Caco-2 (cell line): ENCODE results near the gene TTLL4. TPM values are rescaled to one million over a fixed set of nuclear protein-coding genes. Genes with fewer than 3 reads are reported as not detected.

Experiments used
- BruUV-seq: library from RNA; stranded (reverse); fragments of 400-500 nt; replicated peaks from 2 replicates; lab custom pipeline; 2021; lab: Mats Ljungman, UMichigan
- CTCF ChIA-PET: fragments of 300-600 bp; sonication (Branson Sonifier 250); formaldehyde crosslinking; loops from one replicate; lab custom pipeline; 2022; ENCODE audit warnings: antibody characterized with exemption; lab: Charles Lee
- POLR2A ChIA-PET: fragments of 300-600 bp; sonication (Branson Sonifier 250); formaldehyde crosslinking; loops from one replicate; lab custom pipeline; 2022; ENCODE audit warnings: antibody characterized with exemption; lab: Charles Lee
- DNase-seq, 2 experiments: peaks; one replicate each; pipeline versions ENCODE4 v3.0.0 to v3.0.0-alpha.2; 2020 to 2022
- H3K27me3 ChIP-seq: replicated peaks from 2 replicates; pipeline ENCODE4 v1.6.0; 2011; ENCODE audit warnings: low read length; ENCODE audit not compliant: control insufficient read depth, insufficient read depth
- H3K36me3 ChIP-seq: 2 replicates; pipeline ENCODE4 v1.5.1; 2011; ENCODE audit warnings: low read length; ENCODE audit not compliant: control insufficient read depth, insufficient read depth
- H3K4me1 ChIP-seq: fragments of 250-450 bp; sonication (Bioruptor Pico); 2 replicates; pipeline ENCODE4 v1.5.1; 2020; ENCODE audit warnings: mild to moderate bottlenecking
- H3K4me3 ChIP-seq: 2 replicates; pipeline ENCODE4 v1.5.1; 2011; ENCODE audit warnings: low read depth, mild to moderate bottlenecking, control low read depth, low read length
- H3K9me3 ChIP-seq: fragments of 250-450 bp; sonication (Bioruptor Pico); 2 replicates; pipeline ENCODE4 v1.5.1; 2020; ENCODE audit warnings: mild to moderate bottlenecking, moderate library complexity
- H3K27ac Mint-ChIP-seq: one replicate; pipeline ENCODE4 v1.8.0; 2022; ENCODE audit warnings: mixed read lengths; ENCODE audit not compliant: unreplicated experiment
- H3K27me3 Mint-ChIP-seq: one replicate; pipeline ENCODE4 v1.8.0; 2022; ENCODE audit warnings: mixed read lengths; ENCODE audit not compliant: insufficient read depth, unreplicated experiment
- H3K36me3 Mint-ChIP-seq: one replicate; pipeline ENCODE4 v1.8.0; 2022; ENCODE audit warnings: mild to moderate bottlenecking, mixed read lengths; ENCODE audit not compliant: insufficient read depth, unreplicated experiment
- H3K4me1 Mint-ChIP-seq: one replicate; pipeline ENCODE4 v1.8.0; 2022; ENCODE audit warnings: low read depth, mixed read lengths; ENCODE audit not compliant: unreplicated experiment
- H3K4me3 Mint-ChIP-seq: one replicate; pipeline ENCODE4 v1.8.0; 2022; ENCODE audit warnings: mild to moderate bottlenecking, moderate library complexity, mixed read lengths; ENCODE audit not compliant: unreplicated experiment
- H3K9me3 Mint-ChIP-seq: one replicate; pipeline ENCODE4 v1.8.0; 2022; ENCODE audit warnings: mixed read lengths; ENCODE audit not compliant: unreplicated experiment
- CTCF ChIP-seq, 2 experiments: fragments of 200-600 bp in 1 of 2; IDR thresholded peaks; 1 replicate in 1 of 2; 2 replicates in 1 of 2; pipeline versions ENCODE4 v1.5.1 to v1.8.0; 2011 to 2022; ENCODE audit warnings: antibody characterized with exemption in 1 of 2, control low read depth in 1 of 2, inconsistent platforms in 1 of 2, low read depth in 1 of 2, low read length in 1 of 2, mild to moderate bottlenecking in 1 of 2, moderate library complexity in 1 of 2; ENCODE audit not compliant: insufficient read depth in 1 of 2, severe bottlenecking in 1 of 2, unreplicated experiment in 1 of 2
- intact Hi-C: fragments of 100-400 bp; cut with micrococcal nuclease; formaldehyde crosslinking; loops from one replicate; pipeline ENCODE4 v1.10.0; 2022; ENCODE audit not compliant: unreplicated experiment
- total RNA-seq: library from RNA; stranded (reverse); gene quantifications from 2 replicates; pipeline ENCODE4 v1.2.3, GENCODE V29; 2022

The TTLL4 gene
- total RNA-seq, 1 experiment from 2014 or later = 86.6 TPM

- no peak overlapping the region for H3K27ac Mint-ChIP-seq
- Histone ChIP-seq H3K36me3 (no peaks in the 10 kb centered on the region; the same call in 1 of the 2 replicates), H3K9me3 (no peaks in the 10 kb centered on the region), H3K4me1 (no peaks in the 10 kb centered on the region), H3K27me3 (no peaks in the 10 kb centered on the region), H3K4me3 (no peak overlapping the region)
- no peak for TF ChIP-seq CTCF (IDR thresholded peaks at IDR 0.05; ENCODE audit: insufficient read depth in 1 of 2, low read depth in 1 of 2, low read length in 1 of 2, severe bottlenecking in 1 of 2, unreplicated experiment in 1 of 2)
- H3K4me3 Mint-ChIP-seq = no peak overlapping the region
- BruUV-seq = no TSS peak
- DNase-seq = peak in 1 of 2 experiments; percentile 23
- ChIA-PET CTCF (interaction anchor here (1.4 kb wide), 1 partner anchor 16 kb away, joined by 6 read pairs; the partner anchor contains the start of gene TTLL4), POLR2A (no interaction called here)
- no peaks in the 10 kb centered on the region for H3K9me3 Mint-ChIP-seq
- intact Hi-C loops = no loop called here
- no peaks in the 10 kb centered on the region for H3K27me3 Mint-ChIP-seq
- peaks cover 6% of the 10 kb centered on the region for H3K4me1 Mint-ChIP-seq
- peaks cover 17% of the 10 kb centered on the region for H3K36me3 Mint-ChIP-seq
Measured at GRCh38 chr2:218694405-218695145, 16.1 kb upstream of the TTLL4 start.

DNA sequence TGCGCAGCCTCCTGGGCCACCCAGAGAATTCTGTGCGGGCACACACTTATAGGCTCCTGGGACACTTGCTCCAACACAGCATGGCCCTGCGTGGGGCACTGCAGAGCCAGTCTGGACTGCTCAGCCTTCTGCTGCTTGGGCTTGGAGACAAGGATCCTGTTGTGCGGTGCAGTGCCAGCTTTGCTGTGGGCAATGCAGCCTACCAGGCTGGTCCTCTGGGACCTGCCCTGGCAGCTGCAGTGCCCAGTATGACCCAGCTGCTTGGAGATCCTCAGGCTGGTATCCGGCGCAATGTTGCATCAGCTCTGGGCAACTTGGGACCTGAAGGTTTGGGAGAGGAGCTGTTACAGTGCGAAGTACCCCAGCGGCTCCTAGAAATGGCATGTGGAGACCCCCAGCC is 11.8 kb upstream of the TTLL4 start:
- peaks cover 4% of the 10 kb centered on the region; the same call in 1 of the 2 replicates for H3K4me1 ChIP-seq
- no peak for DNase-seq
- no peaks in the 10 kb centered on the region for H3K9me3 ChIP-seq
- H3K36me3 ChIP-seq = no peaks in the 10 kb centered on the region; the same call in 1 of the 2 replicates
- ChIA-PET POLR2A (no interaction called here), CTCF (interaction anchor here (0.6 to 0.9 kb wide), 2 partner anchors 27 to 198 kb away, joined by 3 read pairs; partner anchors contain the start of genes RNF25 and STK36)
- TF ChIP-seq CTCF (IDR thresholded peaks at IDR 0.05; ENCODE audit: insufficient read depth in 1 of 2, low read depth in 1 of 2, low read length in 1 of 2, severe bottlenecking in 1 of 2, unreplicated experiment in 1 of 2) = no peak
- peaks cover 3% of the 10 kb centered on the region for H3K36me3 Mint-ChIP-seq
- H3K27ac Mint-ChIP-seq = peak overlapping the region; percentile 16
- intact Hi-C loops = no loop called here
- H3K4me3 Mint-ChIP-seq = no peak overlapping the region
- H3K4me3 ChIP-seq = no peak overlapping the region
- no peaks in the 10 kb centered on the region for H3K27me3 ChIP-seq
- H3K27me3 Mint-ChIP-seq = no peaks in the 10 kb centered on the region
- no TSS peak for BruUV-seq
- peaks cover 15% of the 10 kb centered on the region for H3K4me1 Mint-ChIP-seq
- no peaks in the 10 kb centered on the region for H3K9me3 Mint-ChIP-seq

DNA sequence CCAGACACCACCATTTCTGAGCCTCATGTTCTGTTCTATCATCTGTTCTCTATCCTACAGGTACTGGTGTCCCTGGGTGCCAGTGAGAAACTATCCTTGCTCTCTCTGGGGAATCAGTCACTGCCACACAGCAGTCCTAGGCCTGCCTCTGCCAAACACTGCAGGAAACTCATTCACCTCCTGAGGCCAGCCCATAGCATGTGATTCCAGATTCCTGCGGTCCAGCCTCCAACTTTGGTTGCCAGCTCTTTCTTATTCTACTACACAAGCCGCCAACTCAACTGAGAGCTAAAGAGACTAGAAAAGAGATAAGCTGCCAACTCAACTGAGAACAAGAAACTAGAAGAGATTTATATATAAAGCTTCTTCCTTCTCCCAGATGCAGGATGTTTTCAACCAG is 8.8 kb upstream of the TTLL4 start:
- Mint-ChIP-seq H3K4me3 (no peak overlapping the region), H3K4me1 (peaks cover 9% of the 10 kb centered on the region), H3K36me3 (no peaks in the 10 kb centered on the region), H3K27me3 (no peaks in the 10 kb centered on the region), H3K9me3 (no peaks in the 10 kb centered on the region), H3K27ac (no peak overlapping the region)
- no peak for DNase-seq
- ChIA-PET CTCF (interaction anchor here (1.1 kb wide), 2 partner anchors 9 to 14 kb away, joined by 4 to 6 read pairs; partner anchors contain the start of gene TTLL4), POLR2A (no interaction called here)
- no peak overlapping the region for H3K4me3 ChIP-seq
- no TSS peak for BruUV-seq
- H3K4me1 ChIP-seq = peaks cover 9% of the 10 kb centered on the region; the same call in 1 of the 2 replicates
- H3K27me3 ChIP-seq = no peaks in the 10 kb centered on the region
- TF ChIP-seq CTCF (IDR thresholded peaks at IDR 0.05; ENCODE audit: insufficient read depth in 1 of 2, low read depth in 1 of 2, low read length in 1 of 2, severe bottlenecking in 1 of 2, unreplicated experiment in 1 of 2) = no peak
- intact Hi-C loops = no loop called here
- no peaks in the 10 kb centered on the region; the same call in 1 of the 2 replicates for H3K36me3 ChIP-seq
- no peaks in the 10 kb centered on the region for H3K9me3 ChIP-seq
